HepG2 (cell line): ENCODE data around the gene PTH1R. TPM values are rescaled to one million over a fixed set of nuclear protein-coding genes. Genes with fewer than 3 reads are reported as not detected.

Source experiments
- ATAC-seq: fragments of 200-7000 bp; cut with Tn5 transposase; 3 replicates; pipeline ENCODE4 v1.9.1; 2020; ENCODE audit warnings: mild to moderate bottlenecking, moderate library complexity
- BruUV-seq: library from RNA; stranded (reverse); fragments of 400-500 nt; replicated peaks from 2 replicates; lab custom pipeline; 2021; lab: Mats Ljungman, UMichigan
- CTCF ChIA-PET: fragments of 300-600 bp; formaldehyde crosslinking; extraction: SDS; loops from one replicate; lab custom pipeline; 2021; ENCODE audit warnings: low total read pairs, inconsistent platforms, low intra/inter-chr PET ratio; lab: Yijun Ruan, JAX
- POLR2A ChIA-PET: fragments of 350-600 bp; sonication (Branson Sonifier 250); formaldehyde crosslinking; loops from one replicate; lab custom pipeline; 2020; ENCODE audit warnings: antibody characterized with exemption, inconsistent platforms; lab: Yijun Ruan, JAX
- DNase-seq: peaks from one replicate; pipeline ENCODE4 v3.0.0-alpha.2; 2015; ENCODE audit warnings: low spot score
- FAIRE-seq: peaks from 3 replicates; lab custom pipeline; 2011; peaks lifted over from hg19 to GRCh38; lab: Jason Lieb, UNC
- H2AFZ ChIP-seq: one replicate; pipeline ENCODE4 v1.6.1; 2011; ENCODE audit warnings: low read length, inconsistent platforms
- H3K27ac ChIP-seq: fragments of 300-600 bp; 3 replicates; pipeline ENCODE4 v1.8.0; 2011; ENCODE audit warnings: mixed run types, mild to moderate bottlenecking, mixed read lengths, low read length, inconsistent platforms; ENCODE audit not compliant: insufficient read depth; ENCODE audit errors: extremely low read length
- H3K27me3 ChIP-seq, 2 experiments: fragments of 200-600 bp in 1 of 2; 2 replicates in 1 of 2; 3 replicates in 1 of 2; pipeline versions ENCODE4 v1.6.0 to v1.8.0; 2011; ENCODE audit warnings: low read length in 2 of 2, mild to moderate bottlenecking in 2 of 2, moderate library complexity in 2 of 2, inconsistent platforms in 1 of 2; ENCODE audit not compliant: insufficient read depth in 2 of 2, control insufficient read depth in 1 of 2
- H3K36me3 ChIP-seq, 2 experiments: fragments of 200-600 bp in 1 of 2; replicated peaks in 1 of 2; 2 replicates in 1 of 2; 3 replicates in 1 of 2; pipeline versions ENCODE4 v1.5.1 to v1.8.0; 2011; ENCODE audit warnings: low read length in 2 of 2, inconsistent platforms in 1 of 2; ENCODE audit not compliant: insufficient read depth in 2 of 2, control insufficient read depth in 1 of 2
- H3K4me1 ChIP-seq: 2 replicates; pipeline ENCODE4 v1.5.1; 2012; ENCODE audit warnings: low read length, inconsistent platforms; ENCODE audit not compliant: insufficient read depth
- H3K4me2 ChIP-seq: 2 replicates; pipeline ENCODE4 v1.6.0; 2011; ENCODE audit warnings: low read depth, low read length, inconsistent platforms
- H3K4me3 ChIP-seq, 3 experiments: fragments of 200-600 bp in 1 of 3; sonication (generic), shearing (Covaris generic) in 1 of 3; replicated peaks in 1 of 3; 2 replicates each; pipeline ENCODE4 v1.5.1; 2011 to 2016; ENCODE audit warnings: low read length in 3 of 3, inconsistent platforms in 2 of 3, low read depth in 2 of 3, mild to moderate bottlenecking in 2 of 3, control low read depth in 1 of 3, mixed read lengths in 1 of 3; ENCODE audit not compliant: insufficient read depth in 1 of 3
- H3K79me2 ChIP-seq: one replicate; pipeline ENCODE4 v1.6.1; 2011; ENCODE audit warnings: low read length, inconsistent platforms; ENCODE audit not compliant: insufficient read depth
- H3K9ac ChIP-seq: 2 replicates; pipeline ENCODE4 v1.6.0; 2011; ENCODE audit warnings: mild to moderate bottlenecking, low read depth, low read length, inconsistent platforms; ENCODE audit not compliant: insufficient read depth
- H3K9me3 ChIP-seq: 2 replicates; pipeline ENCODE4 v1.5.1; 2012; ENCODE audit warnings: mild to moderate bottlenecking, low read length
- H4K20me1 ChIP-seq: 2 replicates; pipeline ENCODE4 v1.6.0; 2011; ENCODE audit warnings: inconsistent platforms, mild to moderate bottlenecking, low read length, moderate library complexity; ENCODE audit not compliant: insufficient read depth
- HMG20B ChIP-seq: conservative IDR thresholded peaks from 2 replicates; pipeline ENCODE4 v1.6.1; 2016; ENCODE audit warnings: missing genetic modification reagents, missing compliant biosample characterization
- SATB2 ChIP-seq: sonication (generic); formaldehyde crosslinking; IDR thresholded peaks from 2 replicates; pipeline ENCODE4 v1.5.0; 2020; ENCODE audit warnings: missing genetic modification reagents
- U2AF1 ChIP-seq: fragments of 200-400 bp; formaldehyde crosslinking; optimal IDR thresholded peaks from 2 replicates; pipeline ENCODE3; 2017; ENCODE audit warnings: mild to moderate bottlenecking, low read depth, low read length
- ZBTB20 ChIP-seq: sonication (generic); formaldehyde crosslinking; IDR thresholded peaks from 2 replicates; pipeline ENCODE4 v1.8.1; 2023; ENCODE audit warnings: missing genetic modification reagents, low read depth, mild to moderate bottlenecking, borderline replicate concordance
- ZNF317 ChIP-seq: sonication (generic); formaldehyde crosslinking; IDR thresholded peaks from 2 replicates; pipeline ENCODE4 v1.5.0; 2020; ENCODE audit warnings: mild to moderate bottlenecking, missing genetic modification reagents
- ZNF335 ChIP-seq: sonication (generic); formaldehyde crosslinking; IDR thresholded peaks from 2 replicates; pipeline ENCODE4 v1.4.0; 2020; ENCODE audit warnings: missing genetic modification reagents
- ZNF530 ChIP-seq: sonication (generic); formaldehyde crosslinking; IDR thresholded peaks from 2 replicates; pipeline ENCODE4 v1.5.0; 2020; ENCODE audit warnings: low read depth, mild to moderate bottlenecking, missing genetic modification reagents
- ZNF7 ChIP-seq: IDR thresholded peaks from 2 replicates; pipeline ENCODE4 v1.6.1; 2016; ENCODE audit warnings: missing biosample characterization, missing genetic modification reagents
- ZNF788 ChIP-seq: sonication (generic); formaldehyde crosslinking; IDR thresholded peaks from 2 replicates; pipeline ENCODE4 v1.5.0; 2020; ENCODE audit warnings: mild to moderate bottlenecking, missing genetic modification reagents, borderline replicate concordance
- WGBS: methylation state at CpG from one replicate; pipeline ENCODE4 v1.1.6; 2017; ENCODE audit warnings: low lambda C conversion rate; 5-methylcytosine and 5-hydroxymethylcytosine counted together
- in situ Hi-C: cut with HindIII; loops from 2 replicates; pipeline ENCODE4 v1.10.0; 2017; ENCODE audit warnings: low pct_unique_long_range_greater_than_20kb; ENCODE audit not compliant: extremely low pct_ligation_motif_present
- intact Hi-C: fragments of 100-400 bp; cut with micrococcal nuclease; formaldehyde crosslinking; loops from one replicate; pipeline ENCODE4 v1.10.0; 2022; ENCODE audit not compliant: unreplicated experiment
- polyA plus RNA-seq, 8 experiments: library from polyadenylated mRNA; depleted of rRNA in 3 of 8; stranded (reverse) in 7 of 8; unstranded in 1 of 8; fragments of >200 nt; fragmentation: Illumina TruSeq in 4 of 8; extraction: Trizol in 4 of 8; gene quantifications; 2 replicates each; pipeline versions ENCODE4 v1.2.1 to v1.2.3, GENCODE V29; 2011 to 2016; ENCODE audit warnings: low read depth in 4 of 8, missing spikeins in 1 of 8, mixed read lengths in 1 of 8; ENCODE audit not compliant: insufficient read depth in 1 of 8
- total RNA-seq, 5 experiments: library from RNA; depleted of rRNA; stranded (reverse); fragments of >200 nt; fragmentation: Illumina TruSeq; extraction: Trizol; gene quantifications; 2 replicates each; pipeline ENCODE4 v1.2.3, GENCODE V29; 2016; ENCODE audit warnings: low read depth in 1 of 5
- TF ChIP-seq, protein P1 (sequence below): sonication (generic); formaldehyde crosslinking; IDR thresholded peaks from 2 replicates; pipeline ENCODE4 v1.4.0; 2020; ENCODE audit warnings: missing genetic modification reagents
- TF ChIP-seq, protein P2 (sequence below): sonication (generic); formaldehyde crosslinking; IDR thresholded peaks from 2 replicates; pipeline ENCODE4 v1.5.0; 2020; ENCODE audit warnings: missing genetic modification reagents
- TF ChIP-seq, protein P3 (sequence below): sonication (generic); formaldehyde crosslinking; IDR thresholded peaks from 2 replicates; pipeline ENCODE4 v1.5.0; 2020; ENCODE audit warnings: missing genetic modification reagents

The PTH1R gene
- total and polyA plus RNA-seq, 2 of the 13 experiments (the other 11 are each of a cell fraction or from before 2014, with no cell fraction given) = not detected

DNA sequence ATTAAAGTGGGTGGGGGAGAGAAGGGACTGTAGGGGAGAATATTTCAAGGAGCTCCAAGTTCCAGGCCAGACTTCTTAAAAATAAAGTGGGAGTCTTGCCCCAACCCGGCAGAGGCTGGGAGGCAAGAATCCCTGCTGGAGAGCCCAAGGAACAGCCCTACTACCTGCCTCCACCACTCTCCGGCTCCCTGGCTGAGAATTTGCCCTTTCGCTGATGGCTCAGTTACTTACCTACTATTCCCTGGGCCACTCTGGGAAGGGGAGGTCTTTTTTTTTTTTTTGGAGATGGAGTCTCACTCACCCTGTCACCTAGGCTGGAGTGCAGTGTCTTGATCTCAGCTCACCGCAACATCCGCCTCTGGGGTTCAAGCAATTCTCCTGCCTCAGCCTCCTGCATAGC lies 29.8 kb upstream of the PTH1R start:
- Histone ChIP-seq H3K27me3 (peaks cover 0 to 8% of the 10 kb centered on the region in 2 experiments; a peak in 2 of 5 replicates), H3K4me2 (no peak overlapping the region), H3K36me3 (no peaks in the 10 kb centered on the region), H3K27ac (no peak overlapping the region), H3K4me1 (peaks cover 17% of the 10 kb centered on the region), H2AFZ (no peak overlapping the region), H4K20me1 (no peaks in the 10 kb centered on the region), H3K4me3 (no peak overlapping the region), H3K79me2 (no peaks in the 10 kb centered on the region), H3K9me3 (no peaks in the 10 kb centered on the region), H3K9ac (no peak overlapping the region)
- ChIA-PET POLR2A (no interaction called here), CTCF (no interaction called here)
- no TSS peak for BruUV-seq
- 90% methylated on average over 5 of the region's 5 CpGs for WGBS
- TF ChIP-seq ZBTB20 (CRISPR knock-in tag) = no peak
- TF ChIP-seq ZNF7 (CRISPR knock-in tag) = no peak
- TF ChIP-seq, protein P1, sequence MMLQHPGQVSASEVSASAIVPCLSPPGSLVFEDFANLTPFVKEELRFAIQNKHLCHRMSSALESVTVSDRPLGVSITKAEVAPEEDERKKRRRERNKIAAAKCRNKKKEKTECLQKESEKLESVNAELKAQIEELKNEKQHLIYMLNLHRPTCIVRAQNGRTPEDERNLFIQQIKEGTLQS (CRISPR knock-in tag) = no peak
- TF ChIP-seq, protein P2, sequence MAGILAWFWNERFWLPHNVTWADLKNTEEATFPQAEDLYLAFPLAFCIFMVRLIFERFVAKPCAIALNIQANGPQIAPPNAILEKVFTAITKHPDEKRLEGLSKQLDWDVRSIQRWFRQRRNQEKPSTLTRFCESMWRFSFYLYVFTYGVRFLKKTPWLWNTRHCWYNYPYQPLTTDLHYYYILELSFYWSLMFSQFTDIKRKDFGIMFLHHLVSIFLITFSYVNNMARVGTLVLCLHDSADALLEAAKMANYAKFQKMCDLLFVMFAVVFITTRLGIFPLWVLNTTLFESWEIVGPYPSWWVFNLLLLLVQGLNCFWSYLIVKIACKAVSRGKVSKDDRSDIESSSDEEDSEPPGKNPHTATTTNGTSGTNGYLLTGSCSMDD (CRISPR knock-in tag) = no peak
- TF ChIP-seq SATB2 = no peak
- TF ChIP-seq, protein P3, sequence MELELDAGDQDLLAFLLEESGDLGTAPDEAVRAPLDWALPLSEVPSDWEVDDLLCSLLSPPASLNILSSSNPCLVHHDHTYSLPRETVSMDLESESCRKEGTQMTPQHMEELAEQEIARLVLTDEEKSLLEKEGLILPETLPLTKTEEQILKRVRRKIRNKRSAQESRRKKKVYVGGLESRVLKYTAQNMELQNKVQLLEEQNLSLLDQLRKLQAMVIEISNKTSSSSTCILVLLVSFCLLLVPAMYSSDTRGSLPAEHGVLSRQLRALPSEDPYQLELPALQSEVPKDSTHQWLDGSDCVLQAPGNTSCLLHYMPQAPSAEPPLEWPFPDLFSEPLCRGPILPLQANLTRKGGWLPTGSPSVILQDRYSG = no peak
- TF ChIP-seq ZNF530 = no peak
- TF ChIP-seq HMG20B = no peak
- TF ChIP-seq U2AF1 = no peak
- TF ChIP-seq ZNF788 (CRISPR knock-in tag) = no peak
- TF ChIP-seq ZNF317 (CRISPR knock-in tag) = no peak
- no peak for TF ChIP-seq ZNF335 (CRISPR knock-in tag)
- intact Hi-C loops = no loop called here
- DNase-seq = no peak
- in situ Hi-C loops = no loop called here
- no peak for ATAC-seq
- no peak for FAIRE-seq
